Activated CD4-positive, alpha-beta memory T cell treated with anti-CD3 and anti-CD28 coated beads for 36 hours (primary cell): Measurements from ENCODE around the gene SLC1A5. TPM values are rescaled to one million over a fixed set of nuclear protein-coding genes. Genes with fewer than 3 reads are reported as not detected.

Experiments used
- CTCF ChIA-PET: fragments of 350-600 bp; sonication (Branson Sonifier 250); formaldehyde crosslinking; loops from one replicate; lab custom pipeline; 2021; ENCODE audit warnings: antibody characterized with exemption, inconsistent platforms; lab: Charles Lee
- POLR2A ChIA-PET: fragments of 350-600 bp; sonication (Branson Sonifier 250); formaldehyde crosslinking; loops from one replicate; lab custom pipeline; 2021; ENCODE audit warnings: antibody characterized with exemption; lab: Charles Lee
- DNase-seq: peaks from one replicate; pipeline ENCODE4 v3.0.0-alpha.2; 2020
- H3K27ac Mint-ChIP-seq: one replicate; pipeline ENCODE4 v1.8.0; 2021; ENCODE audit warnings: mixed read lengths
- H3K27me3 Mint-ChIP-seq: one replicate; pipeline ENCODE4 v1.8.0; 2021; ENCODE audit warnings: mixed read lengths
- H3K36me3 Mint-ChIP-seq: one replicate; pipeline ENCODE4 v1.8.0; 2021; ENCODE audit warnings: mixed read lengths
- H3K4me1 Mint-ChIP-seq: one replicate; pipeline ENCODE4 v1.8.0; 2021; ENCODE audit warnings: low read depth, mixed read lengths
- H3K4me3 Mint-ChIP-seq: one replicate; pipeline ENCODE4 v1.8.0; 2021; ENCODE audit warnings: mild to moderate bottlenecking, mixed read lengths
- H3K9me3 Mint-ChIP-seq: one replicate; pipeline ENCODE4 v1.8.0; 2021; ENCODE audit warnings: mixed read lengths
- intact Hi-C: fragments of 100-400 bp; cut with micrococcal nuclease; formaldehyde crosslinking; loops from one replicate; pipeline ENCODE4 v1.15.1; 2023
- total RNA-seq, 2 experiments: library from RNA; stranded (reverse); gene quantifications; one replicate each; pipeline ENCODE4 v1.2.3, GENCODE V29; 2021

SLC1A5 gene
- total RNA-seq, 2 experiments from 2014 or later = 202 to 205 TPM

GRCh38 chr19:46798713-46799112 lies 10.3 kb upstream of the SLC1A5 start:
- Mint-ChIP-seq H3K27ac (no peak overlapping the region), H3K4me3 (no peak overlapping the region), H3K4me1 (no peaks in the 10 kb centered on the region), H3K36me3 (no peaks in the 10 kb centered on the region), H3K27me3 (no peaks in the 10 kb centered on the region), H3K9me3 (no peaks in the 10 kb centered on the region)
- no peak for DNase-seq
- CTCF ChIA-PET = interaction anchor here (1.7 kb wide), 1 partner anchor 32 kb away, joined by 9 read pairs; no protein-coding TSS in a partner anchor
- intact Hi-C loops = no loop called here
- POLR2A ChIA-PET = interaction anchor here (1.4 kb wide), 1 partner anchor 10 kb away, joined by 5 read pairs; the partner anchor contains the start of gene SLC1A5

- no peaks in the 10 kb centered on the region for H3K27me3 Mint-ChIP-seq
- H3K9me3 Mint-ChIP-seq = no peaks in the 10 kb centered on the region
- H3K4me1 Mint-ChIP-seq = no peaks in the 10 kb centered on the region
Measured at GRCh38 chr19:46797881-46798280, 9.5 kb upstream of the SLC1A5 start.

GRCh38 chr19:46791944-46792343 lies 3.5 kb upstream of the SLC1A5 start:
- peaks cover 24% of the 10 kb centered on the region for H3K4me1 Mint-ChIP-seq

More at GRCh38 chr19:46797881-46798280, 9.5 kb upstream of the SLC1A5 start:
- intact Hi-C loops = no loop called here
- ChIA-PET POLR2A (no interaction called here), CTCF (interaction anchor here (1.0 kb wide), 1 partner anchor 44 kb away, joined by 3 read pairs; no protein-coding TSS in a partner anchor)
- Mint-ChIP-seq H3K36me3 (no peaks in the 10 kb centered on the region), H3K4me3 (no peak overlapping the region), H3K27ac (no peak overlapping the region)
- no peak for DNase-seq

GRCh38 chr19:46789371-46789770 lies 977 bp upstream of the SLC1A5 start:
- ChIA-PET CTCF (interaction anchor here (1.2 to 2.5 kb wide), 4 partner anchors 23 to 51 kb away, joined by 4 to 9 read pairs (median 6); no protein-coding TSS in a partner anchor), POLR2A (interaction anchor here (1.3 to 1.8 kb wide), 3 partner anchors 10 to 467 kb away, joined by 5 to 18 read pairs (median 6); partner anchors contain the start of gene CCDC9)
- intact Hi-C loops = loop anchor here (5.0 kb wide), 3 partner anchors 42 to 1468 kb away; partner anchors contain the start of genes CARD8, FKRP, STRN4 and ZC3H4
- no peak for DNase-seq
- peaks cover 31% of the 10 kb centered on the region for H3K36me3 Mint-ChIP-seq
- H3K4me3 Mint-ChIP-seq = no peak overlapping the region
- no peaks in the 10 kb centered on the region for H3K9me3 Mint-ChIP-seq
- peaks cover 29% of the 10 kb centered on the region for H3K4me1 Mint-ChIP-seq
- H3K27ac Mint-ChIP-seq = no peak overlapping the region
- no peaks in the 10 kb centered on the region for H3K27me3 Mint-ChIP-seq

More at GRCh38 chr19:46791944-46792343, 3.5 kb upstream of the SLC1A5 start:
- CTCF ChIA-PET = interaction anchor here (1.1 to 2.2 kb wide), 3 partner anchors 25 to 34 kb away, joined by 3 to 8 read pairs (median 4); no protein-coding TSS in a partner anchor
- H3K9me3 Mint-ChIP-seq = no peaks in the 10 kb centered on the region
- DNase-seq = peak; percentile 44
- peak overlapping the region; percentile 9 for H3K4me3 Mint-ChIP-seq
- H3K27ac Mint-ChIP-seq = peak overlapping the region; percentile 55
- POLR2A ChIA-PET = no interaction called here
- peaks cover 5% of the 10 kb centered on the region for H3K36me3 Mint-ChIP-seq
- no peaks in the 10 kb centered on the region for H3K27me3 Mint-ChIP-seq
- intact Hi-C loops = no loop called here

- H3K4me1 Mint-ChIP-seq = peaks cover 33% of the 10 kb centered on the region
- peak overlapping the region; percentile 99 for H3K27ac Mint-ChIP-seq
- intact Hi-C loops = loop anchor here (1.0 to 5.0 kb wide), 6 partner anchors 42 to 1468 kb away; partner anchors contain the start of genes AP2S1, CARD8, FKRP and STRN4
- peak overlapping the region; percentile 23 for H3K4me3 Mint-ChIP-seq
- ChIA-PET CTCF (interaction anchor here (0.6 to 2.5 kb wide), 6 partner anchors 22 to 127 kb away, joined by 3 to 9 read pairs (median 5); no protein-coding TSS in a partner anchor), POLR2A (interaction anchor here (0.7 to 2.4 kb wide), 9 partner anchors 10 to 468 kb away, joined by 3 to 18 read pairs (median 6); partner anchors contain the start of genes CCDC9, FKRP and ZC3H4)
- peaks cover 35% of the 10 kb centered on the region for H3K36me3 Mint-ChIP-seq
- H3K27me3 Mint-ChIP-seq = no peaks in the 10 kb centered on the region
- H3K9me3 Mint-ChIP-seq = no peaks in the 10 kb centered on the region
- no peak for DNase-seq
Measured at GRCh38 chr19:46788968-46789338, 559 bp upstream of the SLC1A5 start.

GRCh38 chr19:46787331-46788261 lies 798 bp downstream of the SLC1A5 start:
- Mint-ChIP-seq H3K27me3 (no peaks in the 10 kb centered on the region), H3K4me3 (peak overlapping the region; percentile 95), H3K27ac (peak overlapping the region; percentile 99), H3K36me3 (peaks cover 48% of the 10 kb centered on the region), H3K4me1 (peaks cover 44% of the 10 kb centered on the region), H3K9me3 (no peaks in the 10 kb centered on the region)
- POLR2A ChIA-PET = interaction anchor here (0.5 to 4.0 kb wide), 18 partner anchors 8 to 469 kb away, joined by 3 to 18 read pairs (median 4); partner anchors contain the start of genes CCDC9, FKRP and ZC3H4
- intact Hi-C loops = loop anchor here (1.0 to 5.0 kb wide), 7 partner anchors 40 to 1470 kb away; partner anchors contain the start of genes AP2S1, CARD8, FKRP and STRN4
- peak; percentile 62 for DNase-seq
- CTCF ChIA-PET = interaction anchor here (0.9 to 2.5 kb wide), 10 partner anchors 21 to 185 kb away, joined by 3 to 9 read pairs (median 4); no protein-coding TSS in a partner anchor

GRCh38 chr19:46787040-46787330 lies 1.4 kb downstream of the SLC1A5 start:
- peaks cover 52% of the 10 kb centered on the region for H3K36me3 Mint-ChIP-seq
- no peak for DNase-seq
- H3K9me3 Mint-ChIP-seq = no peaks in the 10 kb centered on the region
- peak overlapping the region; percentile 99 for H3K27ac Mint-ChIP-seq
- H3K27me3 Mint-ChIP-seq = no peaks in the 10 kb centered on the region
- H3K4me3 Mint-ChIP-seq = peak overlapping the region; percentile 95
- ChIA-PET POLR2A (interaction anchor here (1.0 to 4.0 kb wide), 7 partner anchors 8 to 390 kb away, joined by 3 to 15 read pairs (median 4); no protein-coding TSS in a partner anchor), CTCF (interaction anchor here (1.1 to 1.5 kb wide), 4 partner anchors 20 to 84 kb away, joined by 3 to 5 read pairs (median 4); no protein-coding TSS in a partner anchor)
- intact Hi-C loops = loop anchor here (2.0 to 5.0 kb wide), 4 partner anchors 40 to 1470 kb away; partner anchors contain the start of genes CARD8, FKRP, STRN4 and ZC3H4
- peaks cover 42% of the 10 kb centered on the region for H3K4me1 Mint-ChIP-seq

GRCh38 chr19:46786236-46787039 lies 2.0 kb downstream of the SLC1A5 start:
- H3K27ac Mint-ChIP-seq = peak overlapping the region; percentile 99
- ChIA-PET POLR2A (interaction anchor here (1.1 to 4.0 kb wide), 9 partner anchors 33 to 488 kb away, joined by 3 to 19 read pairs (median 4); partner anchors contain the start of genes CALM3 and ZC3H4), CTCF (interaction anchor here (1.0 to 1.6 kb wide), 8 partner anchors 20 to 124 kb away, joined by 3 to 7 read pairs (median 4); no protein-coding TSS in a partner anchor)
- peaks cover 40% of the 10 kb centered on the region for H3K4me1 Mint-ChIP-seq
- H3K27me3 Mint-ChIP-seq = no peaks in the 10 kb centered on the region
- intact Hi-C loops = loop anchor here (1.0 to 5.0 kb wide), 5 partner anchors 35 to 1471 kb away; partner anchors contain the start of genes CARD8, FKRP, STRN4 and ZC3H4
- peaks cover 58% of the 10 kb centered on the region for H3K36me3 Mint-ChIP-seq
- H3K4me3 Mint-ChIP-seq = peak overlapping the region; percentile 95
- DNase-seq = peak; percentile 93
- no peaks in the 10 kb centered on the region for H3K9me3 Mint-ChIP-seq

- Mint-ChIP-seq H3K27me3 (no peaks in the 10 kb centered on the region), H3K4me3 (peak overlapping the region; percentile 95), H3K4me1 (peaks cover 37% of the 10 kb centered on the region), H3K9me3 (no peaks in the 10 kb centered on the region), H3K36me3 (peaks cover 62% of the 10 kb centered on the region), H3K27ac (peak overlapping the region; percentile 99)
- CTCF ChIA-PET = interaction anchor here (1.0 to 2.2 kb wide), 9 partner anchors 19 to 124 kb away, joined by 3 to 16 read pairs (median 5); no protein-coding TSS in a partner anchor
- POLR2A ChIA-PET = interaction anchor here (1.0 to 4.0 kb wide), 8 partner anchors 36 to 488 kb away, joined by 3 to 19 read pairs (median 4); partner anchors contain the start of genes CALM3 and ZC3H4
- DNase-seq = no peak
- intact Hi-C loops = loop anchor here (1.0 to 5.0 kb wide), 6 partner anchors 35 to 1471 kb away; partner anchors contain the start of genes CARD8, FKRP, STRN4 and ZC3H4
Measured at GRCh38 chr19:46785980-46786235, 2.5 kb downstream of the SLC1A5 start.
